ENCODE data around the gene USP8.

Gene USP8

GRCh38 chr15:50546566-50546965 is 122.4 kb downstream of the USP8 start, which contains the start of gene USP50:
USP50 (minus strand) TSS chr15:50546666; CDS start chr15:50546525, 141 bp downstream.
- no peak for DNase-seq

GRCh38 chr15:50549326-50549725 is 125.1 kb downstream of the USP8 start:
- DNase-seq: no peak

GRCh38 chr15:50552238-50552637 is 128.0 kb downstream of the USP8 start:
- no peak for DNase-seq

GRCh38 chr15:50556642-50557371 is 132.6 kb downstream of the USP8 start:
- DNase-seq: no peak

GRCh38 chr15:50558012-50558411 is 133.8 kb downstream of the USP8 start:
- no peak for DNase-seq

GRCh38 chr15:50562735-50563640 is 138.8 kb downstream of the USP8 start:
- no peak for DNase-seq

GRCh38 chr15:50563756-50564155 is 139.6 kb downstream of the USP8 start:
- peak in 1 of 2 experiments; percentile 33 for DNase-seq

Data from activated T-cell treated with anti-CD3 and anti-CD28 coated beads, Interleukin-2, amount 50 U/mL, for 48 hours (primary cell).